H1 (cell line): ENCODE measurements around the gene PITX3. TPM values are rescaled to one million over a fixed set of nuclear protein-coding genes. Genes with fewer than 3 reads are reported as not detected.

Source experiments
- HDAC2 ChIP-seq, 2 experiments: fragments of 300-600 bp in 1 of 2; sonication (generic) in 1 of 2; IDR thresholded peaks; 2 replicates each; pipeline ENCODE4 v1.6.1; 2011 to 2012; ENCODE audit warnings: low read depth in 2 of 2, low read length in 2 of 2, mild to moderate bottlenecking in 2 of 2, moderate library complexity in 2 of 2, borderline replicate concordance in 1 of 2, inconsistent platforms in 1 of 2
- POU5F1 ChIP-seq: IDR thresholded peaks from 2 replicates; pipeline ENCODE4 v1.6.1; 2011; ENCODE audit warnings: low read depth, mild to moderate bottlenecking, low read length, moderate library complexity
- TEAD4 ChIP-seq: IDR thresholded peaks from 2 replicates; pipeline ENCODE4 v1.6.1; 2012; ENCODE audit warnings: low read depth, low read length, inconsistent platforms, mixed read lengths
- polyA plus RNA-seq, 7 experiments: library from polyadenylated mRNA; depleted of rRNA in 3 of 7; stranded (reverse) in 5 of 7; unstranded in 2 of 7; fragments of >200 nt in 5 of 7; fragments of 200-250 nt in 2 of 7; gene quantifications; 1 replicate in 5 of 7; 2 replicates in 1 of 7; 4 replicates in 1 of 7; pipeline versions ENCODE4 v1.2.1 to v1.2.3, GENCODE V29; 2011 to 2013; ENCODE audit warnings: missing spikeins in 2 of 7, mixed read lengths in 2 of 7
- total RNA-seq: library from RNA; stranded (reverse); fragmentation: NEBNext Ultra II Directional; extraction: Animal tissue kit (Norgen Biotek cat#: 25700); gene quantifications from 2 replicates; pipeline ENCODE4 v1.2.1, GENCODE V29; 2021

PITX3 gene
- total and polyA plus RNA-seq, 2 of the 8 experiments (the other 6 are each of a cell fraction or from before 2014, with no cell fraction given), result 0.18 to 0.41 TPM

DNA sequence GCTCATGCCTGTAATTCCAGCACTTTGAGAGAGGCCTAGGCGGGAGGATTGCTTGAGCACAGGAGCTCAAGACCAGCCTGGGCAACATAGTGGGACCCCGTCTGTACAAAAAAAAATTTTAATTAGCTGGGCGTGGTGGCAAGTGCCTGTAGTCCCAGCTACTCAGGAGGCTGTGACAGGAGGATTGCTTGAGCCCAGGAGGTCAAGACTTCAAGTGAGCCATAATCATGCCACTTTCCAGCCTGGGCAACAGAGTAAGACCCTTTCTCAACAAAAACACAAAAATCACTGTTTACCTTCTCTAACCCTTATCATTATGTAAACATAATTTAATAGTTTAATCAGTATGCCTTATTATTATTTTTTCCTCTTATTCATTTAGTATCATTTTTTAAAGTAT is 48.5 kb upstream of the PITX3 start (continued):
- TF ChIP-seq HDAC2 (IDR thresholded peaks at IDR 0.05; ENCODE audit: borderline replicate concordance in 1 of 2, low read depth in 2 of 2, low read length in 2 of 2) (no peak), POU5F1 (no peak), TEAD4 (no peak)
